Spleen (tissue), 7 donors: ENCODE data around the gene TGFB1.

Experiments
- CTCF ChIP-seq, 11 experiments: fragments of 200-600 bp in 7 of 11; fragments of 450-650 bp in 4 of 11; sonication (generic) in 4 of 11; IDR thresholded peaks in 8 of 11; conservative IDR thresholded peaks in 3 of 11; 1 replicate in 7 of 11; 2 replicates in 4 of 11; pipeline versions ENCODE4 v1.4.0 to v1.8.0; 2016 to 2021; ENCODE audit warnings: antibody characterized with exemption in 11 of 11, inconsistent platforms in 4 of 11, mild to moderate bottlenecking in 1 of 11
- POLR2AphosphoS5 ChIP-seq, 3 donors: sonication (generic); formaldehyde crosslinking; IDR thresholded peaks; one replicate each; pipeline ENCODE4 v1.5.1; 2017; ENCODE audit warnings: antibody characterized with exemption in 3 of 3
- donor health status: DM: no; HTN: no; CAD: no; lungs with moderate emphysema.
- donor health status: DM: no; HTN: no; CAD: no.
- donor health status: DM: no; HTN: no; CAD: no.

GRCh38 chr19:41366089-41366488 lies 12.4 kb upstream of the TGFB1 start:
- TF ChIP-seq CTCF (IDR thresholded peaks at IDR 0.05 in 8 of 11, conservative IDR thresholded peaks at IDR 0.05 in 3 of 11), result no peak
- no peak for TF ChIP-seq POLR2AphosphoS5 (IDR thresholded peaks at IDR 0.05)
